SK-N-SH (cell line): ENCODE results near the gene EIF3K. TPM values are rescaled to one million over a fixed set of nuclear protein-coding genes. Genes with fewer than 3 reads are reported as not detected.

Experiments used
- CTCF ChIA-PET: fragments of 300-600, 350-600 bp; formaldehyde crosslinking; extraction: SDS; loops from one replicate; lab custom pipeline; 2021; lab: Yijun Ruan, JAX
- POLR2A ChIA-PET: fragments of 350-600 bp; sonication (Branson Sonifier 250); formaldehyde crosslinking; extraction: SDS; loops from one replicate; lab custom pipeline; 2020; ENCODE audit warnings: antibody characterized with exemption, inconsistent platforms; lab: Yijun Ruan, JAX
- DNase-seq: peaks from one replicate; pipeline ENCODE4 v3.0.0; 2012
- H2AFZ ChIP-seq: fragments of 200-600 bp; sonication (generic); 2 replicates; pipeline ENCODE4 v1.8.1; 2016; ENCODE audit warnings: antibody characterized with exemption, mild to moderate bottlenecking, low read depth
- H3F3A ChIP-seq: fragments of 200-600 bp; sonication (generic); replicated peaks from 2 replicates; pipeline ENCODE3; 2016; ENCODE audit warnings: antibody characterized with exemption, mild to moderate bottlenecking; ENCODE audit not compliant: insufficient read depth
- H3K27ac ChIP-seq, 2 experiments: fragments of 200-500 bp in 1 of 2; fragments of 200-600 bp in 1 of 2; sonication (Bioruptor generic) in 1 of 2; sonication (generic), shearing (Covaris generic) in 1 of 2; 2 replicates each; pipeline versions ENCODE4 v1.5.1 to v1.6.1; 2014 to 2016; ENCODE audit warnings: low read depth in 2 of 2, inconsistent platforms in 1 of 2, low read length in 1 of 2, mild to moderate bottlenecking in 1 of 2, mixed read lengths in 1 of 2
- H3K27me3 ChIP-seq: fragments of 200-600 bp; sonication (generic), shearing (Covaris generic); 2 replicates; pipeline ENCODE4 v1.6.1; 2016; ENCODE audit warnings: mixed run types; ENCODE audit not compliant: insufficient read depth
- H3K36me3 ChIP-seq, 2 experiments: fragments of 200-500 bp in 1 of 2; fragments of 200-600 bp in 1 of 2; sonication (Bioruptor generic) in 1 of 2; sonication (generic) in 1 of 2; replicated peaks in 1 of 2; 2 replicates each; pipeline versions ENCODE3 to v1.5.1; 2014 to 2016; ENCODE audit warnings: low read length in 1 of 2, mild to moderate bottlenecking in 1 of 2; ENCODE audit not compliant: insufficient read depth in 2 of 2, control insufficient read depth in 1 of 2
- H3K4me1 ChIP-seq, 2 experiments: fragments of 200-500 bp in 1 of 2; fragments of 200-600 bp in 1 of 2; sonication (Bioruptor generic) in 1 of 2; sonication (generic), shearing (Covaris generic) in 1 of 2; 2 replicates each; pipeline versions ENCODE4 v1.5.1 to v1.6.1; 2014 to 2016; ENCODE audit warnings: low read depth in 1 of 2, low read length in 1 of 2, mixed run types in 1 of 2; ENCODE audit not compliant: insufficient read depth in 2 of 2, control insufficient read depth in 1 of 2
- H3K4me2 ChIP-seq: fragments of 200-600 bp; sonication (generic), shearing (Covaris generic); 2 replicates; pipeline ENCODE4 v1.6.1; 2017; ENCODE audit warnings: mixed run types
- H3K4me3 ChIP-seq, 2 experiments: fragments of 200-500 bp in 1 of 2; fragments of 200-600 bp in 1 of 2; sonication (Bioruptor generic) in 1 of 2; sonication (generic), shearing (Covaris generic) in 1 of 2; 2 replicates each; pipeline versions ENCODE4 v1.5.1 to v1.8.1; 2014 to 2016; ENCODE audit warnings: low read depth in 2 of 2, inconsistent platforms in 1 of 2, low read length in 1 of 2, mild to moderate bottlenecking in 1 of 2, mixed read lengths in 1 of 2, moderate library complexity in 1 of 2
- H3K79me2 ChIP-seq: fragments of 200-600 bp; sonication (generic); 2 replicates; pipeline ENCODE4 v1.8.1; 2017; ENCODE audit warnings: mild to moderate bottlenecking; ENCODE audit not compliant: insufficient read depth
- H3K9ac ChIP-seq: fragments of 200-600 bp; sonication (generic); 2 replicates; pipeline ENCODE4 v1.6.1; 2017; ENCODE audit warnings: mixed run types
- H3K9me2 ChIP-seq: fragments of 200-600 bp; sonication (generic); 2 replicates; pipeline ENCODE4 v1.6.1; 2017; ENCODE audit warnings: mixed run types
- H3K9me3 ChIP-seq: fragments of 200-600 bp; sonication (generic); 2 replicates; pipeline ENCODE4 v1.6.1; 2017; ENCODE audit warnings: mixed run types, mild to moderate bottlenecking, moderate library complexity
- H4K20me1 ChIP-seq: fragments of 200-600 bp; sonication (generic); 2 replicates; pipeline ENCODE4 v1.6.1; 2017; ENCODE audit warnings: mild to moderate bottlenecking, mixed run types; ENCODE audit not compliant: insufficient read depth
- FOXM1 ChIP-seq: IDR thresholded peaks from 2 replicates; pipeline ENCODE4 v1.4.0; 2012; ENCODE audit warnings: low read depth, mild to moderate bottlenecking
- NFIC ChIP-seq: IDR thresholded peaks from 2 replicates; pipeline ENCODE4 v1.4.0; 2012; ENCODE audit warnings: borderline replicate concordance
- NRF1 ChIP-seq: IDR thresholded peaks from 2 replicates; pipeline ENCODE4 v1.6.1; 2012; ENCODE audit warnings: low read depth, mild to moderate bottlenecking, low read length
- RAD21 ChIP-seq: IDR thresholded peaks from 2 replicates; pipeline ENCODE4 v1.6.1; 2012; ENCODE audit warnings: mild to moderate bottlenecking, low read length
- YY1 ChIP-seq: IDR thresholded peaks from 2 replicates; pipeline ENCODE4 v1.4.0; 2012; ENCODE audit warnings: low read depth, mild to moderate bottlenecking
- WGBS: methylation state at CpG from one replicate; pipeline ENCODE4 v1.1.6; 2017; ENCODE audit warnings: low lambda C conversion rate; 5-methylcytosine and 5-hydroxymethylcytosine counted together
- polyA plus RNA-seq, 3 experiments: library from polyadenylated mRNA; depleted of rRNA; stranded (reverse); fragments of >200 nt; gene quantifications; 2 replicates each; pipeline ENCODE4 v1.2.3, GENCODE V29; 2012
- TF ChIP-seq, protein P1 (sequence below): IDR thresholded peaks from 2 replicates; pipeline ENCODE4 v1.4.0; 2012; ENCODE audit warnings: low read depth
- TF ChIP-seq, protein P2 (sequence below): IDR thresholded peaks from 2 replicates; pipeline ENCODE4 v1.4.0; 2012; ENCODE audit warnings: low read depth, borderline replicate concordance
- TF ChIP-seq, protein P3 (sequence below): IDR thresholded peaks from 2 replicates; pipeline ENCODE4 v1.4.0; 2012; ENCODE audit warnings: low read depth, borderline replicate concordance
- TF ChIP-seq, protein P4 (sequence below): fragments of 200-600 bp; sonication (generic); IDR thresholded peaks from 2 replicates; pipeline ENCODE4 v1.6.1; 2017; ENCODE audit warnings: antibody characterized with exemption, mild to moderate bottlenecking, moderate library complexity

The EIF3K gene
- polyA plus RNA-seq, 1 of the 3 experiments (the other 2 are of a cell fraction): 484 TPM

DNA sequence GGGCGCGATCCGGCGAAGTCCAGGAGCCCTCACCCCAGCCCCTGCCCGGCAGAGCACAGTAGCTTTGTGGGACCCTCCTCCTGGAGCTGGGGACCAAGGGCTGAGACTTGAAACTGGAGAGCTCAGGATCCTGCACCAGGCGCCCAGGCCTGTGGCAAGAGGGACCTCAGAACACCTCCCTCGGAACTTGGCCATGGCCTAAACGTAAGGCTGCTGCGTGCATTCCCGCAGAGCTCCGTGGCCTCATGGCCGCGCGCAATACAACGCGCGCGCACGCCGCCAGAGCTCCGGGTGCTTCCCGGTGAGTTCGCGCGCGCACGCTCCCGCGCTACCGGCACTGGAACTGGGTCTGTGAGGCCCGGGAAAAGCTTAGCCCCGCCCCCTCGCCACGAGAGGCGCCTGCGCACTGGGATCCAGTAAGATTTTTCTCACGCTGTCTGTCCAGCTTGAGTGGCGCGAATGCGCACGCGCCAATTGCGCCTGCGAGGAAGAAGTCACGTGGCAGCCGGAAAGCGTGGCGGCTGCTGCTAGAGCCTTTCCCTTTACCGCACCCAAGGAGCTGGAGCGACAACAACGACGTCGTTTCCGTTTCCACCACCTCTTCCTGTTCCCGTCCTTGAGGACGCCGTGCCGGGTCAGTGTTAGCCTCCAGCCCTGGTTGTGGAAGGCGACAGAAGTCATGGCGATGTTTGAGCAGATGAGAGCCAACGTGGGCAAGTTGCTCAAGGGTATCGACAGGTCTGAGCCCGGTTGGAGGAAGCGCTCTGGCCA is at the start of gene EIF3K (continued):
- TF ChIP-seq YY1 (0 out of 2 replicates have a peak, but pooled peaks have one; percentile 20), RAD21 (no peak), NFIC (no peak)
- TF ChIP-seq, protein P1, sequence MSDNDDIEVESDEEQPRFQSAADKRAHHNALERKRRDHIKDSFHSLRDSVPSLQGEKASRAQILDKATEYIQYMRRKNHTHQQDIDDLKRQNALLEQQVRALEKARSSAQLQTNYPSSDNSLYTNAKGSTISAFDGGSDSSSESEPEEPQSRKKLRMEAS: peak; percentile 96
- TF ChIP-seq, protein P2, sequence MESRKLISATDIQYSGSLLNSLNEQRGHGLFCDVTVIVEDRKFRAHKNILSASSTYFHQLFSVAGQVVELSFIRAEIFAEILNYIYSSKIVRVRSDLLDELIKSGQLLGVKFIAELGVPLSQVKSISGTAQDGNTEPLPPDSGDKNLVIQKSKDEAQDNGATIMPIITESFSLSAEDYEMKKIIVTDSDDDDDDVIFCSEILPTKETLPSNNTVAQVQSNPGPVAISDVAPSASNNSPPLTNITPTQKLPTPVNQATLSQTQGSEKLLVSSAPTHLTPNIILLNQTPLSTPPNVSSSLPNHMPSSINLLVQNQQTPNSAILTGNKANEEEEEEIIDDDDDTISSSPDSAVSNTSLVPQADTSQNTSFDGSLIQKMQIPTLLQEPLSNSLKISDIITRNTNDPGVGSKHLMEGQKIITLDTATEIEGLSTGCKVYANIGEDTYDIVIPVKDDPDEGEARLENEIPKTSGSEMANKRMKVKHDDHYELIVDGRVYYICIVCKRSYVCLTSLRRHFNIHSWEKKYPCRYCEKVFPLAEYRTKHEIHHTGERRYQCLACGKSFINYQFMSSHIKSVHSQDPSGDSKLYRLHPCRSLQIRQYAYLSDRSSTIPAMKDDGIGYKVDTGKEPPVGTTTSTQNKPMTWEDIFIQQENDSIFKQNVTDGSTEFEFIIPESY: no peak
- TF ChIP-seq, protein P3, sequence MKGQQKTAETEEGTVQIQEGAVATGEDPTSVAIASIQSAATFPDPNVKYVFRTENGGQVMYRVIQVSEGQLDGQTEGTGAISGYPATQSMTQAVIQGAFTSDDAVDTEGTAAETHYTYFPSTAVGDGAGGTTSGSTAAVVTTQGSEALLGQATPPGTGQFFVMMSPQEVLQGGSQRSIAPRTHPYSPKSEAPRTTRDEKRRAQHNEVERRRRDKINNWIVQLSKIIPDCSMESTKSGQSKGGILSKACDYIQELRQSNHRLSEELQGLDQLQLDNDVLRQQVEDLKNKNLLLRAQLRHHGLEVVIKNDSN: peak; percentile 98
- TF ChIP-seq, protein P4, sequence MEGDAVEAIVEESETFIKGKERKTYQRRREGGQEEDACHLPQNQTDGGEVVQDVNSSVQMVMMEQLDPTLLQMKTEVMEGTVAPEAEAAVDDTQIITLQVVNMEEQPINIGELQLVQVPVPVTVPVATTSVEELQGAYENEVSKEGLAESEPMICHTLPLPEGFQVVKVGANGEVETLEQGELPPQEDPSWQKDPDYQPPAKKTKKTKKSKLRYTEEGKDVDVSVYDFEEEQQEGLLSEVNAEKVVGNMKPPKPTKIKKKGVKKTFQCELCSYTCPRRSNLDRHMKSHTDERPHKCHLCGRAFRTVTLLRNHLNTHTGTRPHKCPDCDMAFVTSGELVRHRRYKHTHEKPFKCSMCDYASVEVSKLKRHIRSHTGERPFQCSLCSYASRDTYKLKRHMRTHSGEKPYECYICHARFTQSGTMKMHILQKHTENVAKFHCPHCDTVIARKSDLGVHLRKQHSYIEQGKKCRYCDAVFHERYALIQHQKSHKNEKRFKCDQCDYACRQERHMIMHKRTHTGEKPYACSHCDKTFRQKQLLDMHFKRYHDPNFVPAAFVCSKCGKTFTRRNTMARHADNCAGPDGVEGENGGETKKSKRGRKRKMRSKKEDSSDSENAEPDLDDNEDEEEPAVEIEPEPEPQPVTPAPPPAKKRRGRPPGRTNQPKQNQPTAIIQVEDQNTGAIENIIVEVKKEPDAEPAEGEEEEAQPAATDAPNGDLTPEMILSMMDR: no peak

DNA sequence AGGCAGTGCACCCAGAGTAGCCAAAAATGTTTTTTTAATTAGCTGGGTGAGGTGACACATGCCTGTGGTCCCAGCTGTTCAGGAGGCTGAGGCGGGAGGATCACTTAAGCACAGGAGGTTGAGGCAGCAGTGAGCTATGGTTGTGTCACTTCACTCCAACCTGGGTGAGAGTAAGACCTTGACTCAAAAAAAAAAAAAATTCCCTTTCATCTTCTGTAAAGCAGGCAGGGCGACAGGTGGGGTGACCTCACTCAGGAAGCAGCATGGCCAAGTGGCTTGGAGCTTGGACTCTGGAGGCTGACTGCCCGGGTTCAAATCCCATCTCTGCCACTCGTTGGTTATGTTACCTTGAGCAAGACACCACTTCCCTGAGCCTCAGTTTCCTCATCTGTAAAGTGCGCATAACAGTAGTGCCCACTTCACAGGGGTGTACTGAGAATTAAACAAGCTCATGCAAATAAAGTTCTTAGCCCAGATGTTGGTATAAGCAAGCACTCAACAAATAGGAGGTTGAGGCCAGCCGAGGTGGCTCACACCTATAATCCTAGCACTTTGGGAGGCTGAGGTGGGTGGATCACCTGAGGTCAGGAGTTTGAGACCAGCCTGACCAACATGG is 49.5 kb upstream of the EIF3K start:
- Histone ChIP-seq H3K4me1 (no peaks in the 10 kb centered on the region), H3K4me3 (no peak overlapping the region), H3K9ac (no peak overlapping the region), H3K36me3 (no peaks in the 10 kb centered on the region), H3K9me2 (no peaks in the 10 kb centered on the region), H4K20me1 (no peaks in the 10 kb centered on the region), H3F3A (no peaks in the 10 kb centered on the region), H2AFZ (no peak overlapping the region), H3K79me2 (no peaks in the 10 kb centered on the region), H3K27ac (no peak overlapping the region), H3K27me3 (peaks cover 3% of the 10 kb centered on the region), H3K9me3 (no peaks in the 10 kb centered on the region), H3K4me2 (no peak overlapping the region)
- ChIA-PET POLR2A (no interaction called here), CTCF (interaction anchor here (0.6 kb wide), 1 partner anchor 25 kb away, joined by 3 read pairs; no protein-coding TSS in a partner anchor)
- TF ChIP-seq RAD21: no peak
- TF ChIP-seq NRF1: no peak
- TF ChIP-seq FOXM1: no peak
- DNase-seq: no peak
- 63% methylated on average over 6 of the region's 6 CpGs for WGBS
